ENCODE results near the gene RAB34. TPM values are rescaled to one million over a fixed set of nuclear protein-coding genes. Genes with fewer than 3 reads are reported as not detected.
A peak's percentile ranks its signal among the peaks of the same experiment; 100 is the strongest.

RAB34 gene
- total RNA-seq, 6 experiments from 2014 or later: 161 to 219 (median 192) TPM

DNA sequence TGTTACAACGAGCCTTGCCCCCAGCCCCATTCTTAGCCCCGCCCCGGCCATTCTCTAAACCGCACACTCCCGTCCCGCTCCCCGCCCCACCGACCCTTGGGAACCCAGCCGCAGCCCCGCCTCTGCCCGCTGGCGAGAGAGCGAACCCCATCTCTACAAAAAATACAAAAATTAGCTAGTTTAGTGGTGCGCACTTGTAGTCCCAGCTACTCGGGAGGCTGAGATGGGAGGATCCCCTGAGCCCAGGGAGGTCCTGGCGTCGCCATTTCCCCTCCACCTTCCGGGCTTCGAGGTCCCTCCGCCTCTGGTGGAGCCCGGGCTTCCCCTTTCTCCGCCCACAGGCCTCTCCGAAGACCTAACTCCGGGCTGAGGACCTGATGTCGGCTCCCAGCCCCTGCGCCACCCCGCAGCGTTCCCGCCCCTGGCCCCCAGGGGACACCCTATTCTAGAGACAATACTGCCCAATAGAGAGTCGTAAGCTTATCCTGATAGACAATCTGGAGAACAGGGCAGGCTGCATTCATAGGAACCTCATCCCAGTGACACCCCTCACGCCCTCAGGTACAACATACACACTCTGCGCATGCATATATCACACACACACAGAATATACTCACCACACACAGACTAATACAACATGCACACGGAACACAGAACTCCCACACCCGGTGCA, 5.5 kb downstream of the RAB34 start:
- Mint-ChIP-seq H3K9me3 (no peaks in the 10 kb centered on the region), H3K4me3 (peak overlapping the region; percentile 90), H3K27ac (peak overlapping the region; percentile 96), H3K4me1 (ENCODE audit: low read depth) (peaks cover 35% of the 10 kb centered on the region), H3K36me3 (ENCODE audit: low read depth) (peaks cover 31% of the 10 kb centered on the region), H3K27me3 (ENCODE audit: insufficient read depth) (peaks cover 8% of the 10 kb centered on the region)
- no peak for DNase-seq
- TF ChIP-seq, protein P1, sequence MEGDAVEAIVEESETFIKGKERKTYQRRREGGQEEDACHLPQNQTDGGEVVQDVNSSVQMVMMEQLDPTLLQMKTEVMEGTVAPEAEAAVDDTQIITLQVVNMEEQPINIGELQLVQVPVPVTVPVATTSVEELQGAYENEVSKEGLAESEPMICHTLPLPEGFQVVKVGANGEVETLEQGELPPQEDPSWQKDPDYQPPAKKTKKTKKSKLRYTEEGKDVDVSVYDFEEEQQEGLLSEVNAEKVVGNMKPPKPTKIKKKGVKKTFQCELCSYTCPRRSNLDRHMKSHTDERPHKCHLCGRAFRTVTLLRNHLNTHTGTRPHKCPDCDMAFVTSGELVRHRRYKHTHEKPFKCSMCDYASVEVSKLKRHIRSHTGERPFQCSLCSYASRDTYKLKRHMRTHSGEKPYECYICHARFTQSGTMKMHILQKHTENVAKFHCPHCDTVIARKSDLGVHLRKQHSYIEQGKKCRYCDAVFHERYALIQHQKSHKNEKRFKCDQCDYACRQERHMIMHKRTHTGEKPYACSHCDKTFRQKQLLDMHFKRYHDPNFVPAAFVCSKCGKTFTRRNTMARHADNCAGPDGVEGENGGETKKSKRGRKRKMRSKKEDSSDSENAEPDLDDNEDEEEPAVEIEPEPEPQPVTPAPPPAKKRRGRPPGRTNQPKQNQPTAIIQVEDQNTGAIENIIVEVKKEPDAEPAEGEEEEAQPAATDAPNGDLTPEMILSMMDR (IDR thresholded peaks at IDR 0.05): peak; percentile 29; the same call in 1 of the 2 replicates

DNA sequence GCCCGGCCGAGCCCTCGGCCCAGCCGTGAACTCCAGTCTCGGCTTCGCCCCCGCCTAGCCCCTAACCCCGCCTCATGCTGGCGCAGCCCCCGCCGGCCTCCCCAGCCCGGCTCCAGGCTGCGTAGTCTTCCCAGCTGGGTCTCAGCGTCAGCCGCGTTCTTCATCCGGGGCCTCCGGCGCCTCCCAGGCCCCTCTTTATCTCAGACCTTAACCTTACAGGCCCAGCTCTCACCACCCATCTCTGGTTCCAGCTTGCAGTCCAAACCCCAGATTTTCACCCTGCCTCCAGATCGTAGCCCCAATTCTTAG, 6.0 kb downstream of the RAB34 start, which contains the start of gene PROCA1:
Gene PROCA1 (minus strand): TSS at position 166 of the 309 bp plus-strand sequence. CDS start 228 bp downstream, outside the sequence.
- TF ChIP-seq, protein P1 (IDR thresholded peaks at IDR 0.05): no peak; the same call in 1 of the 2 replicates
- peaks cover 8% of the 10 kb centered on the region for H3K27me3 Mint-ChIP-seq (ENCODE audit: insufficient read depth)
- H3K36me3 Mint-ChIP-seq (ENCODE audit: low read depth): peaks cover 31% of the 10 kb centered on the region
- peak within 1 kb of the TSS; percentile 90 for H3K4me3 Mint-ChIP-seq
- peak within 1 kb of the TSS; percentile 96 for H3K27ac Mint-ChIP-seq
- H3K9me3 Mint-ChIP-seq: no peaks in the 10 kb centered on the region
- peaks cover 35% of the 10 kb centered on the region for H3K4me1 Mint-ChIP-seq (ENCODE audit: low read depth)
- no peak for DNase-seq

DNA sequence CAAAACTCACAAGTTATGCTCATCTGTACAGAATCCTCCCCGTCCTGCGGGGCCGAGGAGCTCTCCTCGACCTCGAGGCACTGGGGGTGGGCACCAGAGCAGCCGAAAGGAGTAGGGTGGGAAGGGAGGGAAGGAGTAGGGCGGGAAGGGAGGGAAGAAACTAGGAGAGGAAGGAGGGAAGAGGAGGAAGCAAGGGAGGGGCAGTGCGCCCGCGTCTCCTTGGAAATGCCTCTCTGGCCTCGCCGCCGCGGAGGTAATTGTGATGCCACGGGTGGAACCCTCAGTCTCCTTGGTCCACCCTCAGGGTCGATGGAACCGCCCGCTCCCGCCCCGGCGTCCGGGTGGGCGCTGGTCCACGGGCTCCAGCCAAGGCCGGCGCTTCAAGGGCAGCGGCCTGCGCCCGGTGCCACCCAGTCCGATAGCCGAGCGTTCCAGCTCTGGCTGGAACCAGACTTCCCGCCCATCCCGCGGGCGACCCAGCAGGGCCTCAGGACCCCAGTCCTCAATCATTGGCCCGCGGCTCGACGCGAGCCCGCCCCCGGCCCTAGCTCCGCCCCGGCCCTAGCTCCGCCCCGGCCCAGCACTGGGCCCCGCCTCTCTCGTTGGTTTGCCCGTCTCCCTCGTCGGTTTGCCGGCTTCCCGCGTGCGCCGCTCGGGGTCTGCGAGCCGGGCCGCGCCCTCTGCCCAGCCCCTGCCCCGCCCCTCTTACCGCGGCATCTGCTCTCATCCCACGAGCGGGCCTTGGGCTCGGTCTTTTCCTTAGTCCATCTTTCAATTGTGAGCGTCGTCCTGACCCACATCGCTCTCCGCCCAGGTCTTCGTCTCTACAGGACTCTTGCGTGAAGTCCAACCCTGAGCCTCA, 6.6 kb downstream of the RAB34 start:
- Mint-ChIP-seq H3K36me3 (ENCODE audit: low read depth) (peaks cover 31% of the 10 kb centered on the region), H3K4me3 (peak overlapping the region; percentile 90), H3K27me3 (ENCODE audit: insufficient read depth) (peaks cover 8% of the 10 kb centered on the region), H3K27ac (peak overlapping the region; percentile 96), H3K4me1 (ENCODE audit: low read depth) (peaks cover 31% of the 10 kb centered on the region), H3K9me3 (no peaks in the 10 kb centered on the region)
- peak; percentile 82 for DNase-seq
- TF ChIP-seq, protein P1 (IDR thresholded peaks at IDR 0.05): peak; percentile 71

DNA sequence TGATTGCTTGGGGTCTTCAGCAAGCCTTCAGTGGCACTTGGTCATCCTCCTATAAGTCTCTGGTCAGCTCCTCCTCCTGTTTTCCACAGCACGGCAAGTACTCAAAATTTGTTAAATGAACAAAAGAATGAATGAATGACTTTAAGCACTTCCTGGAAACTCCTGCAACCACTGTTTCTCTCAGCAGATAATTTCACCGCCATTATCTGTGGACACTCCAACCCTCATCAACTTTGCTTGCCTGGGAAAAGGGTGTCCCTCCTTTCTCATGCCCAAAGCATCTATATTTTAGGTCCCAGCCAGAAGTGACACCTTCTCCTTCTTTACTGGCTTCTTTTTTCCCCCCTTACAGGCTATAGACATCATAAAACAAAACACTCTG, 10.3 kb downstream of the RAB34 start:
- DNase-seq: no peak
- peaks cover 16% of the 10 kb centered on the region for H3K4me1 Mint-ChIP-seq (ENCODE audit: low read depth)
- H3K9me3 Mint-ChIP-seq: no peaks in the 10 kb centered on the region
- TF ChIP-seq, protein P1 (IDR thresholded peaks at IDR 0.05): no peak
- H3K27ac Mint-ChIP-seq: no peak overlapping the region
- no peak overlapping the region for H3K4me3 Mint-ChIP-seq
- peaks cover 12% of the 10 kb centered on the region; the same call in 1 of the 2 replicates for H3K36me3 Mint-ChIP-seq (ENCODE audit: low read depth)
- H3K27me3 Mint-ChIP-seq (ENCODE audit: insufficient read depth): peaks cover 5% of the 10 kb centered on the region

DNA sequence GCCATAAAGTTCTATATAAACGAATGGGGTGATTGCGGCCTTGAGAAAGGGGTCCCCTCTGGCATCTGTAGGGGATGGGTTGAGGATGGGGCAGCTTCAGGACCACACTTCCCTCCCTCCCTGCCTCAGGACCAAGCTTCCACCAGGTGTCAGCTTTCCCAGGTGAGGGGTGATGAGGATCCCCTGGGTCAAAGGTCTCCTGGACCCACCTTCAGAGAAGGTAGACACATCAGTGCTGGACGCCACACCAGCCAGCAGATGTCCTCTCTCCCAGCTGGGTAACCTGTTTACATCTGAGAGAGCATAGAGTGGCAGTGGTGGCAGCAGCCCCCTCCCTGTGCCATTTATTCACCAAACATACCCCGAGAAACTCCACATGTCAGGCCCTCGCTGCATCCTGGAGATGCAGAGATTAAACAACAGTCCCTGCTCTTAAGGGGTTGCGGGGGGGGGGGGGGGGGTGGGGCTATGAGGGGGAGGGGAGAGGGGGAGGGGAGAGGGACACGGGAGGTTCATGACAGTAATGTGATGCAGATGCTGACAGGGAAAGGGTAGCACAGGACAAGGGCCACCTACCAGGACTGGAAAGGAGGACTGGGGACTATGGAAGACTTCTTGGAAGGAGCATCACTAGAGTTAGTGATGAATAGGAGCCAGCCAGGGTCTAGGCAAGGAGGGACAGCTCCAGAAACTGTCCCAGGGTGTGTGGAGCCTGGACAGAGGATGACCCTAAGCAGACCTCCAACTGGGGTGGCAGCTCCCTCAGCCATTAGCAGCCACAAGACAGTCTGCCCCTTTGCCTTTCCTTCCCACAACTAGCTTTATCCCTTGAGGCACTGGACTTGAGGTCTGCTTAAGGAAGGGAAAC, 11.0 kb downstream of the RAB34 start:
- no peak for DNase-seq
- Mint-ChIP-seq H3K4me1 (ENCODE audit: low read depth) (peaks cover 10% of the 10 kb centered on the region), H3K27me3 (ENCODE audit: insufficient read depth) (peaks cover 5% of the 10 kb centered on the region), H3K36me3 (ENCODE audit: low read depth) (peaks cover 13% of the 10 kb centered on the region; the same call in 1 of the 2 replicates), H3K9me3 (no peaks in the 10 kb centered on the region), H3K27ac (no peak overlapping the region), H3K4me3 (no peak overlapping the region)
- TF ChIP-seq, protein P1 (IDR thresholded peaks at IDR 0.05): no peak

Data from HFFc6 (cell line).